ENCODE measurements around the gene MLST8. TPM values are rescaled to one million over a fixed set of nuclear protein-coding genes. Genes with fewer than 3 reads are reported as not detected.
A peak's percentile ranks its signal among the peaks of the same experiment; 100 is the strongest.

MLST8 gene
- total RNA-seq, 1 experiment from 2014 or later = 58.7 TPM

DNA sequence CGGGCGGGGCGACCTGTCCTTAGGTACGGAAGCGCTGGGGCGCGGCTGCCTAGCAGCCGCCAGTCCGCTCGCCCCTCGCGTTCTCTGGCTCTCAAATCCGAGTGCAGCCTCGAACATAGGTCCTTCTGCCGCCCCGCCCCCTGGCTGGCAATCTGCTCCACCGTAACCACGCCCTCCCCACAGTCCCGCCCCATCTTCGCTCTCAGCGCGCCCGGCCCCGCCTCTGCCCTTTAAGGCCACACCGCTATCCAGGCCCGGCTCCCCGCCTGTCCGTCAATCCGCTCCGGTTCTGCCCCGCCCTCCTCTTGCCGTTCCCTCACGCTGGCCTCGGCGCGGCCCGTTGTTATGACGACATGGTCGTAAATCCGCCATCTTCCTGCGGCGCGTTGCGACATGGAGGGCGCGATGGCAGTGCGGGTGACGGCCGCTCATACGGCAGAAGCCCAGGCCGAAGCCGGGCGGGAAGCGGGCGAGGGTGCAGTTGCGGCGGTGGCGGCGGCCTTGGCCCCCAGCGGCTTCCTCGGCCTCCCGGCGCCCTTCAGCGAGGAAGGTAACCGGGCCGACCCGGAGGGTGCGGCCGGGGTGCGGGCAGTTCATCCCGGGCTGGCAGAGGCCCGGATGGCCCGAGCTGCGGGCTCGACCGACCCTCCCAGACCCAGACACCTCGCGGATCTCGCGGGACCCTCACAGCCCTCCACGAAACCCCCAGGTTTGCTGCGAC is 18.1 kb downstream of the MLST8 start, which contains the start of gene E4F1:
Gene E4F1, plus strand, starts transcription at position 371 of the 721 bp plus-strand sequence. Its CDS starts 23 bp downstream, at position 394.
- CTCF ChIA-PET = interaction anchor here (1.2 kb wide), 1 partner anchor 28 kb away, joined by 4 read pairs; the partner anchor contains the start of gene ECI1
- no TSS peak for BruUV-seq (replicated peaks)
- Histone ChIP-seq H4K20me1 (ENCODE audit: insufficient read depth) (no peaks in the 10 kb centered on the region; the same call in 1 of the 2 replicates), H3K79me2 (ENCODE audit: insufficient read depth, low read length) (peaks cover 47% of the 10 kb centered on the region), H3K9me2 (ENCODE audit: insufficient read depth) (no peaks in the 10 kb centered on the region), H3K9ac (ENCODE audit: low read length) (peak within 1 kb of the TSS; percentile 89), H3K9me3 (ENCODE audit: control insufficient read depth in 1 of 2, insufficient read depth in 1 of 2, low read depth in 1 of 2, low read length in 2 of 2) (no peaks in the 10 kb centered on the region), H2AFZ (ENCODE audit: low read depth, low read length, poor library complexity, severe bottlenecking) (no peak within 1 kb of the TSS), H3K4me2 (ENCODE audit: low read length) (peak within 1 kb of the TSS; percentile 75), H3K4me1 (ENCODE audit: control insufficient read depth in 1 of 2, insufficient read depth in 2 of 2, low read length in 2 of 2) (peaks cover 25 to 30% of the 10 kb centered on the region in 2 experiments), H3K36me3 (ENCODE audit: control insufficient read depth in 1 of 2, insufficient read depth in 2 of 2, low read length in 2 of 2) (peaks cover 0 to under 1% of the 10 kb centered on the region in 2 experiments; a peak in 1 of 4 replicates), H3K27me3 (ENCODE audit: insufficient read depth, low read length) (no peaks in the 10 kb centered on the region), H3K27ac (ENCODE audit: low read depth, low read length) (peak within 1 kb of the TSS; percentile 97), H3K4me3 (replicated peaks in 1 of 2; ENCODE audit: low read depth in 1 of 2, low read length in 2 of 2) (peak within 1 kb of the TSS; percentile 73 to 98)
- ATAC-seq (peak; percentile 93), DNase-seq (ENCODE audit: low read depth, low spot score) (peak; percentile 99)
- POLR2A ChIA-PET = interaction anchor here (1.0 to 3.3 kb wide), 2 partner anchors 28 to 29 kb away, joined by 3 to 8 read pairs; partner anchors contain the start of gene ECI1
- RAD21 ChIA-PET (ENCODE audit: low non-redundant PET in 1 of 2, low total read pairs in 2 of 2, uncharacterized antibody in 2 of 2, unreplicated experiment in 2 of 2) = interaction anchor here in 1 of 2 experiments (0.7 kb wide), 1 partner anchor 56 kb away, joined by 3 read pairs; no protein-coding TSS in a partner anchor
- intact Hi-C loops (cut with micrococcal nuclease) = loop anchor here (1.0 to 5.0 kb wide), 2 partner anchors 28 to 71 kb away; partner anchors contain the start of gene ECI1
- peak; percentile 86 for TF ChIP-seq POLR2AphosphoS5 (IDR thresholded peaks at IDR 0.05; ENCODE audit: low read depth, low read length)
- TF ChIP-seq JUND (IDR thresholded peaks at IDR 0.05) = no peak
- TF ChIP-seq CBX3 (IDR thresholded peaks at IDR 0.05; ENCODE audit: low read depth) = no peak
- TF ChIP-seq ELF1 (IDR thresholded peaks at IDR 0.05; ENCODE audit: borderline replicate concordance, low read depth) = no peak
- TF ChIP-seq, protein P1, sequence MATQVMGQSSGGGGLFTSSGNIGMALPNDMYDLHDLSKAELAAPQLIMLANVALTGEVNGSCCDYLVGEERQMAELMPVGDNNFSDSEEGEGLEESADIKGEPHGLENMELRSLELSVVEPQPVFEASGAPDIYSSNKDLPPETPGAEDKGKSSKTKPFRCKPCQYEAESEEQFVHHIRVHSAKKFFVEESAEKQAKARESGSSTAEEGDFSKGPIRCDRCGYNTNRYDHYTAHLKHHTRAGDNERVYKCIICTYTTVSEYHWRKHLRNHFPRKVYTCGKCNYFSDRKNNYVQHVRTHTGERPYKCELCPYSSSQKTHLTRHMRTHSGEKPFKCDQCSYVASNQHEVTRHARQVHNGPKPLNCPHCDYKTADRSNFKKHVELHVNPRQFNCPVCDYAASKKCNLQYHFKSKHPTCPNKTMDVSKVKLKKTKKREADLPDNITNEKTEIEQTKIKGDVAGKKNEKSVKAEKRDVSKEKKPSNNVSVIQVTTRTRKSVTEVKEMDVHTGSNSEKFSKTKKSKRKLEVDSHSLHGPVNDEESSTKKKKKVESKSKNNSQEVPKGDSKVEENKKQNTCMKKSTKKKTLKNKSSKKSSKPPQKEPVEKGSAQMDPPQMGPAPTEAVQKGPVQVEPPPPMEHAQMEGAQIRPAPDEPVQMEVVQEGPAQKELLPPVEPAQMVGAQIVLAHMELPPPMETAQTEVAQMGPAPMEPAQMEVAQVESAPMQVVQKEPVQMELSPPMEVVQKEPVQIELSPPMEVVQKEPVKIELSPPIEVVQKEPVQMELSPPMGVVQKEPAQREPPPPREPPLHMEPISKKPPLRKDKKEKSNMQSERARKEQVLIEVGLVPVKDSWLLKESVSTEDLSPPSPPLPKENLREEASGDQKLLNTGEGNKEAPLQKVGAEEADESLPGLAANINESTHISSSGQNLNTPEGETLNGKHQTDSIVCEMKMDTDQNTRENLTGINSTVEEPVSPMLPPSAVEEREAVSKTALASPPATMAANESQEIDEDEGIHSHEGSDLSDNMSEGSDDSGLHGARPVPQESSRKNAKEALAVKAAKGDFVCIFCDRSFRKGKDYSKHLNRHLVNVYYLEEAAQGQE (IDR thresholded peaks at IDR 0.05; ENCODE audit: low read depth) = no peak
- no peak for TF ChIP-seq ATF3 (IDR thresholded peaks at IDR 0.05)
- no peak for TF ChIP-seq RAD21 (IDR thresholded peaks at IDR 0.05; ENCODE audit: low read depth)
- peak; percentile 96 for TF ChIP-seq ZFX (IDR thresholded peaks at IDR 0.05)
- peak; percentile 91 for TF ChIP-seq YY1 (IDR thresholded peaks at IDR 0.05; ENCODE audit: extremely low read depth, insufficient replicate concordance, low read depth, low read length)
- peak; percentile 92 for TF ChIP-seq SRF (IDR thresholded peaks at IDR 0.05; ENCODE audit: low read depth)
- no peak for TF ChIP-seq EGR1 (IDR thresholded peaks at IDR 0.05; ENCODE audit: low read depth)
- TF ChIP-seq, protein P2, sequence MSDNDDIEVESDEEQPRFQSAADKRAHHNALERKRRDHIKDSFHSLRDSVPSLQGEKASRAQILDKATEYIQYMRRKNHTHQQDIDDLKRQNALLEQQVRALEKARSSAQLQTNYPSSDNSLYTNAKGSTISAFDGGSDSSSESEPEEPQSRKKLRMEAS (IDR thresholded peaks at IDR 0.05) = peak; percentile 92
- TF ChIP-seq SP1 (IDR thresholded peaks at IDR 0.05; ENCODE audit: low read depth) = peak; percentile 77
- no peak for TF ChIP-seq EZH2 (IDR thresholded peaks at IDR 0.05)
- TF ChIP-seq, protein P3, sequence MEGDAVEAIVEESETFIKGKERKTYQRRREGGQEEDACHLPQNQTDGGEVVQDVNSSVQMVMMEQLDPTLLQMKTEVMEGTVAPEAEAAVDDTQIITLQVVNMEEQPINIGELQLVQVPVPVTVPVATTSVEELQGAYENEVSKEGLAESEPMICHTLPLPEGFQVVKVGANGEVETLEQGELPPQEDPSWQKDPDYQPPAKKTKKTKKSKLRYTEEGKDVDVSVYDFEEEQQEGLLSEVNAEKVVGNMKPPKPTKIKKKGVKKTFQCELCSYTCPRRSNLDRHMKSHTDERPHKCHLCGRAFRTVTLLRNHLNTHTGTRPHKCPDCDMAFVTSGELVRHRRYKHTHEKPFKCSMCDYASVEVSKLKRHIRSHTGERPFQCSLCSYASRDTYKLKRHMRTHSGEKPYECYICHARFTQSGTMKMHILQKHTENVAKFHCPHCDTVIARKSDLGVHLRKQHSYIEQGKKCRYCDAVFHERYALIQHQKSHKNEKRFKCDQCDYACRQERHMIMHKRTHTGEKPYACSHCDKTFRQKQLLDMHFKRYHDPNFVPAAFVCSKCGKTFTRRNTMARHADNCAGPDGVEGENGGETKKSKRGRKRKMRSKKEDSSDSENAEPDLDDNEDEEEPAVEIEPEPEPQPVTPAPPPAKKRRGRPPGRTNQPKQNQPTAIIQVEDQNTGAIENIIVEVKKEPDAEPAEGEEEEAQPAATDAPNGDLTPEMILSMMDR (IDR thresholded peaks at IDR 0.05 in 2 of 3, conservative IDR thresholded peaks at IDR 0.05 in 1 of 3; ENCODE audit: borderline replicate concordance in 1 of 3, insufficient read depth in 1 of 3, low read depth in 2 of 3, low read length in 2 of 3) = no peak
- no peak for TF ChIP-seq EZH2phosphoT487 (IDR thresholded peaks at IDR 0.05; ENCODE audit: borderline replicate concordance)
- TF ChIP-seq SIN3A (IDR thresholded peaks at IDR 0.05; ENCODE audit: low read depth) = peak; percentile 82; the same call in 1 of the 2 replicates
- peak; percentile 62 for TF ChIP-seq TCF7L2 (IDR thresholded peaks at IDR 0.05; ENCODE audit: borderline replicate concordance, extremely low read depth, insufficient read depth, insufficient read length)
- TF ChIP-seq FOSL1 (IDR thresholded peaks at IDR 0.05; ENCODE audit: low read depth) = no peak
